Activated CD4-positive, alpha-beta T cell treated with anti-CD3 and anti-CD28 coated beads, Interleukin-2, amount 10 ng/mL, durations not matched to agents 24 days and 14 days (primary cell): ENCODE measurements around the gene CLPTM1L. TPM values are rescaled to one million over a fixed set of nuclear protein-coding genes. Genes with fewer than 3 reads are reported as not detected.
"Not testable (repeated sequence)": the region's sequence is repeated elsewhere in the genome, so short reads cannot be mapped to it uniquely, and the experiment has no call there.

ENCODE experiments used
- DNase-seq: peaks from one replicate; pipeline ENCODE4 v3.0.0; 2022
- H3K27ac Mint-ChIP-seq: one replicate; pipeline ENCODE4 v1.8.0; 2022; ENCODE audit warnings: mild to moderate bottlenecking, mixed read lengths
- H3K27me3 Mint-ChIP-seq: one replicate; pipeline ENCODE4 v1.8.0; 2022; ENCODE audit warnings: mixed read lengths
- H3K36me3 Mint-ChIP-seq: one replicate; pipeline ENCODE4 v1.8.0; 2022; ENCODE audit warnings: low read depth, mild to moderate bottlenecking, mixed read lengths
- H3K4me1 Mint-ChIP-seq: one replicate; pipeline ENCODE4 v1.8.0; 2021; ENCODE audit warnings: mixed read lengths
- H3K4me3 Mint-ChIP-seq: one replicate; pipeline ENCODE4 v1.8.0; 2022; ENCODE audit warnings: mild to moderate bottlenecking, moderate library complexity, mixed read lengths
- H3K9me3 Mint-ChIP-seq: one replicate; pipeline ENCODE4 v1.8.0; 2021; ENCODE audit warnings: mixed read lengths
- intact Hi-C: fragments of 100-400 bp; cut with micrococcal nuclease; formaldehyde crosslinking; loops from one replicate; pipeline ENCODE4 v1.15.1; 2023
- total RNA-seq: library from RNA; stranded (reverse); gene quantifications from 2 replicates; pipeline ENCODE4 v1.2.3, GENCODE V29; 2022

CLPTM1L gene
- total RNA-seq, 1 donor from 2014 or later = 114 TPM

DNA sequence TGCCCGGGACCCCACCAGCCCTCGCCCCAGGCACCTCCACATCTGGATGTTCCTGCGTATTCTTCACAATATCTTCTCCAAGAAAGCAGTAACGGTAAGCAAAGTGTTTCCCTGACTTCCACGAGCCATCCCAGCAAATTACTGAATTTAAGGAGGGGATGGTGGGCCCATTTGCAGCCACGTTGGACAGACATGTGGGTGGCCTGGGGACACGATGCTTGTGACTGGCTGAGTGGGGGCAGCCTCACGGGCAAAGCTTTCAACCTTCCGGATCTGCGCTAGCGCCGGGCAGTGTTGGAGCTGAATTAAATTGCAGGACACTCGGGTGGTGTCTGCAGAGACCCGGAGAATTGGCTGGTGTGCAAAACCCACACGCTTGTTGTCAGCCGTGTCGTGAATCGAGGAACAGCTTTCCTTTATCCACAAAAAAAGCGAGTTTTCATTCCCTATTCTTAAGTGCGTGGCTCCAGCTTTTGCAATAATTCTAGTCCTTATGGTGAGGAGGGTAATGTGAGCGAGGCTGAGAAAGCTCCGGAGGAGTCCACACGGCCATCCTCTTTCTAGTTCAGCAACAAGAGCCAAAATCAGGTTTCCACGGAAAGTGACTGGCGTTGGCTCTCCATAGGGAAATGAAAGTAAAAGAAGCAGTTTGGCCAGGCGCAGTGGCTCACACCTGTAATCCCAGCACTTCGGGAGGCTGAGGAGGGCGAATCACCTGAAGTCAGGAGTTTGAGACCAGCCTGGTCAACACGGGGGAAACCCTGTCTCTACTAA lies 17.5 kb upstream of the CLPTM1L start:
- Mint-ChIP-seq H3K4me3 (no peak overlapping the region), H3K4me1 (no peaks in the 10 kb centered on the region), H3K27ac (no peak overlapping the region), H3K36me3 (no peaks in the 10 kb centered on the region), H3K27me3 (peaks cover 11% of the 10 kb centered on the region), H3K9me3 (no peaks in the 10 kb centered on the region)
- DNase-seq = no peak
- intact Hi-C loops = no loop called here

DNA sequence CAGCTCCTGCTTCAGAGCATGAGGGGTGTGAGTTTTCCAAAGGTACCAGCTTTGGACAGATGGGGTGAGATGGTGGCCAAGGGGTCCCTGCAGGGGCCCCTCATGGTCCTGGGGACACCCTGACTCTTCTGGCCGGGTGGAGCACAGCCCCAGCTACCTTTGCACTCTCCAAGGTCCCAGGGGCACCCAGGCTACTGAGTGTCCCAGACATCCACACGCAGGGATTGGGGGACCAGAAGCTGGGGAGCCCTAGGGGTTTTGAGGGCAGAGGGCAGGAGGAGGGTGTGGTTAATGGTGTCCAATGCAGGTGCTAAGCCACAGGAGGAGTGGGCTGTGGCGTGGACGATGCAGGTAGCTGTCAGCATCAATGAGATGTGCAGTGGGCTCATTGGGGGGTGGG lies 16.0 kb upstream of the CLPTM1L start:
- H3K4me1 Mint-ChIP-seq = no peaks in the 10 kb centered on the region
- no peak overlapping the region for H3K4me3 Mint-ChIP-seq
- no peak overlapping the region for H3K27ac Mint-ChIP-seq
- DNase-seq = no peak
- H3K36me3 Mint-ChIP-seq = no peaks in the 10 kb centered on the region
- H3K9me3 Mint-ChIP-seq = no peaks in the 10 kb centered on the region
- intact Hi-C loops = no loop called here
- H3K27me3 Mint-ChIP-seq = peaks cover 8% of the 10 kb centered on the region

DNA sequence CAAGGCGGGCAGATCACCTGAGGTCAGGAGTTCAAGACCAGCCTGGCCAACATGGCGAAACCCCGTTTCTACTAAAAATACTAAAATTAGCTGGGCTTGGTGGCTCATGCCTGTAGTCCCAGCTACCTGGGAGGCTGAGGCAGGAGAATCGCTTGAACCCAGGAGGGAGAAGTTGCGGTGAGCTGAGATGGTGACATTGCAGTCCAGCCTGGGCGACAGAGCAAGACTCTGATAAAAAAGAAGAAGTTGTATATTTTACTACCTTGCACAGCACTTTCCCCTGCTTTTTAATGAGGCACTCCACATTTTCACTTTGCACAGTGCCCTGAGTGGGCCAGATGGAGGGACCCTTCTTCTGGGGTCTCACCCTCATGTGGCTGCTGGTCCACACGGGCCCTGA lies 15.5 kb upstream of the CLPTM1L start:
- H3K36me3 Mint-ChIP-seq, H3K9me3 Mint-ChIP-seq, H3K4me3 Mint-ChIP-seq, DNase-seq, intact Hi-C loops, H3K4me1 Mint-ChIP-seq, H3K27me3 Mint-ChIP-seq, H3K27ac Mint-ChIP-seq: not testable (repeated sequence)

DNA sequence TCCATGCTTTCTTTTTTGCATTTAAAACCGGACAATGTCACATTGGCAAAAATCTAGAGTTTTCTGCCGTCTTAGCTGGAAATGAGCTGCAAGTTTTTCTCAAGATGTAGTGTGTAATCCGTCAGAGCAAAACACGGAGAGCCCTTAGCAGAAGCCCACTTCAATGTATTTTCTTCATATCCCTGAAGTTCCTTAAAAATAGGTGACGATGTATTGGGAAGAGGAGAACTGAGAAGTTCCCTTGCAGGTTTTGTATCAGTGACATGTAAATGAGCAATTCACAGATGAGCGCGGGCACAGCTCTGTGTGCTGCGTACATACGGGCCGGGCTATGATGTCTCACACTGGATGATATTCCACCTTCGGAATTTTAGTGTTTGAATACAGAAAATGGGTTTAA lies 14.8 kb upstream of the CLPTM1L start:
- Mint-ChIP-seq H3K4me3 (no peak overlapping the region), H3K36me3 (no peaks in the 10 kb centered on the region), H3K27me3 (peaks cover 6% of the 10 kb centered on the region), H3K9me3 (no peaks in the 10 kb centered on the region), H3K27ac (no peak overlapping the region), H3K4me1 (no peaks in the 10 kb centered on the region)
- DNase-seq = no peak
- intact Hi-C loops = no loop called here

DNA sequence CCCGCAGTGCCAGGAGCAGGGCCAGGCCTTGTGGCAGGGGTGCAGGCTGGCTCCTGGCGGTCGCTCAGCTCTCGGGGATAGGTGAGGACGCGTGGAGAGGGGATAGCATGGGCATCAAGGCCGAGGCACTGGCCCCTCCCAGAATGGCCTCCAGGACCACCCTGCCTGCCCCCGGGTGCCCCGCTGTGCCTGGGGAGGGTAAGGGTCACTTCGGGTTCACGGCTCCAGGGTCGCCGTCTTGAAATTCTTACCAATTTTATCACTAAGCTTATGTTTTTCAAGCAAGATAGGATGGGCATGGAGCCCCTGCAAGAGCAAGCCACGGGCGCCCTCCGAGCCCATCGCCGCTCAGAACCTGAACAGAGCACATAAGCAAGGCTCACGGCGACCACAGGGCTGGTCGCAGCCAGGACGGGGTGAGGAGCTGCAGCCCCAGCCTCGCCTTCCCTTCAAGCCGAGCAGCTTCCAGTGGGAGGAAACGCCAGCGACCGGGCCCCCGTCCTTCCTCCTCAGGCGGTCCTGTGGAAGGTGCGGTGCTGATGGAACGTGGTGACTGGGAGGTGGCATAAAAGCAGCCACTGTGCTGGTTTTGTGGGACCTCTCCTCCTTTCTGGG lies 14.2 kb upstream of the CLPTM1L start:
- no peak overlapping the region for H3K4me3 Mint-ChIP-seq
- H3K4me1 Mint-ChIP-seq = no peaks in the 10 kb centered on the region
- no peak for DNase-seq
- H3K9me3 Mint-ChIP-seq = no peaks in the 10 kb centered on the region
- H3K27me3 Mint-ChIP-seq = peaks cover 4% of the 10 kb centered on the region
- intact Hi-C loops = no loop called here
- no peaks in the 10 kb centered on the region for H3K36me3 Mint-ChIP-seq
- no peak overlapping the region for H3K27ac Mint-ChIP-seq

DNA sequence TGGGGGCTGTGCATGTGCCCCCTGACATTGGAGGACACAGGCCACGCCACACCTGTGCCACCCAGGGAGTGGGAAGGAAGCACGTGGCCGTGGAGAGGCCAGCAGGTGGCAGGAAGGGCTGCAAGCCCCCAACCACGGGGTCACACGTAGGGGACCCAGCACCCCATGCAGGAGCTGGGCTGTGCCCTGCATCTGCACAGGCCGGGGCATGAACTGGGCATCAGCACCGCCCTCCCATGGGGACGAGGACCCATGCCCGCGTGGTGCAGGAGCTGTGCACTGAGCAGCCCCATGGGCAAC lies 13.8 kb upstream of the CLPTM1L start:
- intact Hi-C loops = no loop called here
- H3K27ac Mint-ChIP-seq = no peak overlapping the region
- DNase-seq = no peak
- peaks cover under 1% of the 10 kb centered on the region for H3K27me3 Mint-ChIP-seq
- no peaks in the 10 kb centered on the region for H3K9me3 Mint-ChIP-seq
- no peak overlapping the region for H3K4me3 Mint-ChIP-seq
- H3K36me3 Mint-ChIP-seq = no peaks in the 10 kb centered on the region
- no peaks in the 10 kb centered on the region for H3K4me1 Mint-ChIP-seq

DNA sequence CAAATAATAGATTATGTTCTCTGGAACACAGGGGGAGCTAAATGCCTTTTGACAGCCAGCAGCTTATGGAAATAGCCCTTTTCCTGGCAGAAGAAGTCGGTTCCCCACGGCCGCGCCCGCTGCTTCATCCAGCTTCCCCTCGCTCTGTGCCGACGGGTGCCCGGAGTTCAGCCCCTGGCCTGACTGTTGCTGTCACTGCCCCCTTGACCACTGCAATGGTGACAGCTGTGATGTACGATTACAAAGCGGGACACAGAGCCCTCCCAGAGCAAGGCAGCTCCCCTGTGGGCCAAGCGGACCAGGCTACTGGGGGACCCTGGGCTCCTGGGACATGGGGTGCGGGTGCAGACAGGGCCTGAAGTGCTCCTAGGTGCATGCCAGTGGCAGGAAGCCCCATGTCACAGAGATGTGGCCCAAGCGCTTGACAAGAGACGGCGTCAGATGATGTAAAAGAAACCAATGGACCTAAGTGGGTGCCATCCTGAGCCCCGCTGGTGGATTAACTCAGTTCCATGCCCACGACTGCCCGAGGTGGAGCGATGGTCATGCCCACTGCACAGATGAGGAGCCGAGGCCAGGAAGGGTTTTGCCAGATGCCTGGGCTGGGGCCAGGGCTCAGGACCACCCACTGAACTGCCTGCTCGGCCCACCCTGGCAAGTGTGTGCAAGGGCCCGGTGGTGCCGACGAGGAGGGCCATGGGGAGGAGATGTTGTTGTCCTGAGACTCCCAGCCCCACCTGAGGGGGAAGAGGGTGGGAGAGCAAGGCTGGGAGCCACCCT lies 13.2 kb upstream of the CLPTM1L start:
- H3K27me3 Mint-ChIP-seq = peaks cover 3% of the 10 kb centered on the region
- intact Hi-C loops = no loop called here
- H3K36me3 Mint-ChIP-seq = no peaks in the 10 kb centered on the region
- no peak overlapping the region for H3K4me3 Mint-ChIP-seq
- DNase-seq = no peak
- no peaks in the 10 kb centered on the region for H3K9me3 Mint-ChIP-seq
- H3K4me1 Mint-ChIP-seq = no peaks in the 10 kb centered on the region
- no peak overlapping the region for H3K27ac Mint-ChIP-seq

DNA sequence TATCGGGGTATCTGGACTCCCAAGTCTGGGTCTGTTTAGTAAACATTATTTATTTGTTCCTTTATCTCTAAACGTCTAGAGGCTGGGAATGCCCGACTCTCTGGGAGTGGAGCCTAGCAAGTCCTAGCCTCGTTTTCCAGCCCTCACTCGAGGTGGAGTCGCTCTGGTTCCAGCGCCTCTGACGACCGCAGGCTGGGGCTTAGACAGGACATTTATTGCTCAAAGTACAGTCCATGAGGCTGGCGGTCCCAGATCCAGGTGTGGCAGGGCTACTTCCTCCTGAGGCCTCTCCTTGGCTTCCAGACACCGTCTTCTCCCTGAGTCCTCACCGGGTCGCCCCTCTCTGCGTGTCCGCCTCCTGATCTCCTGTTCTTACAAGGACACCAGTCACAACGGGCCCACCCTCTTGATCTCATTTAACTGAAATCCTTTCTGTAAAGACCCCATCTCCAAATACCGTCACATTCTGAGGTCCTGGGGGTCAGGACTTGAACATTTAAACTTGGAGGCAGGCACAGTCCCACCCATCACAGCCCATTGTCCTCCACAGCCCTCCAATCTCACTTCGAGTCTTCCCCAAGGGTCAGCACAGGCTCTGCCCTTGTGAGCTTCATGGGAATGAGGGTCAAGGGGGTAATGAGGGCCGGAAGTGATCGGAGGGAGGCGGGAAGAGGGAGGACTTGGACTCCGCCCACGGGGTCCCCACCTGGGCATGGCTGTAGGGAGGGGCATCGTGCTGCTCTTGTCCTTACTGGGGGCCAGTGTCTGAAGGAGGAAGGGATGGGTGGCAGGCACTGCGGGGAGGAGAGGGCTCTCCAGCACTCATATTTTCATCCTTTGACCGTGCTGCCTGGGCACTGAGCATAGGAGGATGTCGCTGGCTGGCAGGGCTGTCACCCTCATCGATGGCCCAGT lies 12.2 kb upstream of the CLPTM1L start:
- DNase-seq = no peak
- Mint-ChIP-seq H3K27ac (no peak overlapping the region), H3K4me3 (no peak overlapping the region), H3K27me3 (peaks cover 6% of the 10 kb centered on the region), H3K9me3 (no peaks in the 10 kb centered on the region), H3K36me3 (no peaks in the 10 kb centered on the region), H3K4me1 (no peaks in the 10 kb centered on the region)
- intact Hi-C loops = no loop called here

DNA sequence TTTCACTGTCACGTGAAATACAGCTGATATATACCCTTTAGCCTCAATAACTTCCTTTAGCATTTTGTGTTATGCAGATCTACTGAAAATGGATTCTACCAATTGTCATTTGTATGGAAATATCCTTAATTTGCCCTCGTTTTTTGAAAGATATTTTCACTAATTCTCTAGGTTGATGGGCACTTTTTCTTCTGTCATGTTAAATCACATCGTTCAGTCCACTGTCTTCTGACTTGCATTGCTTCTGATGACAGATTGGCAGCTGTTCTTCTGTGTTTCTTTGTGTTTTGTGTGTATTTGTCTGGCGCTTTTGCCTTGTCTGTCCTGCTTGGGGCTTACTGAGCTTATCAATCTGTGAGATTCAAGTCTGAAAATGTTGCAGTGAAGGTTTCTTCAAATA lies 9.7 kb upstream of the CLPTM1L start:
- no peak overlapping the region for H3K27ac Mint-ChIP-seq
- intact Hi-C loops = no loop called here
- H3K4me3 Mint-ChIP-seq = no peak overlapping the region
- no peaks in the 10 kb centered on the region for H3K9me3 Mint-ChIP-seq
- peaks cover 8% of the 10 kb centered on the region for H3K27me3 Mint-ChIP-seq
- no peaks in the 10 kb centered on the region for H3K4me1 Mint-ChIP-seq
- DNase-seq = no peak
- no peaks in the 10 kb centered on the region for H3K36me3 Mint-ChIP-seq

DNA sequence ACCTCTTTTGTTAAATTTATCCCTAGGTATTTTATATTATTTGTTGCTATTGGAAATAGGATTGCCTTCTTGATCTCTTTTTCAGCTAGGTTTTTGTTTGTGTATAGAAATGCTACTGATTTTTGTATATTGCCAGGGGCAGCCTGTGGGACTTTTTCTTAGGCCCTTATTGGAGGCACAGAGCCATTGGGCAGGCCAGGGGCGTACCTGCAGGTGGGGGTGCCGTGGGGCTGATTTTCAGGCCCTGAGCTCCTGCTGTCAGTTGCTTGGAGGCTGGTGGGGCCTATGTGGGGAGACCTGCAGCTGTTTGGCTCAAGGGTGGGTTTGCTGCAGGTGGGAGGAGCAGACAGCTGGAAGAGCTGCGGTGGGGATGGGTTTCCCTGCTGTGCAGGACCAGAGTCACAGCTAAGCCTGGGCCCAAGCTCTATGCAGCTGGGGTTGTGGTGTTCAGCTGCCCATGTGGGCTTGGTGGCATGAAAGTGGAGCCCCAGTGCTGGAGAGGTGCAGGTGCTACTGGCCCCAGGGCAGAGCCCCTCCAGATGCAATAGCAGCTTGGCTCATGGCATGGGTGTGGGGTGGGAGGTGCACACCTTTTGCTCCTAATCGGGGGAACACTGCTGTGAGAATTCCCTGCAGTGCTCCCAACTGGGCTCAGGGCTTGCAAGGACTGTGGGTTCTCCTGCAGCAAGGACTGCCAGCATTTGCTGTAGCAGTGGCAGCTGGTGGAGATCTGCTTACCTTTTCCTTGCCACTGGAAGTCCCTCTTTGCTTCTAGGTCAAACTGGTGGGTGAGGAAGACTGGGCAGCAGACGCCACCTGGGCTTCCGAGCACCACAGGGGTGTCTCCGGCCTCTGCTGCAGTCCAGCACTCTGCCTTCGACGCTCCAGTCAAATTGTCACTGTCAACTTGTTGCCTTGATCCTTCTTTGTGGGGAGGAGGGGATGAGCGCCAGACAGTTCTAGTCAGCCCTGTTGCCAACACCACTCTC lies 7.6 kb upstream of the CLPTM1L start:
- no peak overlapping the region for H3K27ac Mint-ChIP-seq
- H3K4me1 Mint-ChIP-seq = no peaks in the 10 kb centered on the region
- H3K27me3 Mint-ChIP-seq = peaks cover 8% of the 10 kb centered on the region
- intact Hi-C loops = no loop called here
- no peak overlapping the region for H3K4me3 Mint-ChIP-seq
- no peaks in the 10 kb centered on the region for H3K9me3 Mint-ChIP-seq
- DNase-seq = no peak
- no peaks in the 10 kb centered on the region for H3K36me3 Mint-ChIP-seq

DNA sequence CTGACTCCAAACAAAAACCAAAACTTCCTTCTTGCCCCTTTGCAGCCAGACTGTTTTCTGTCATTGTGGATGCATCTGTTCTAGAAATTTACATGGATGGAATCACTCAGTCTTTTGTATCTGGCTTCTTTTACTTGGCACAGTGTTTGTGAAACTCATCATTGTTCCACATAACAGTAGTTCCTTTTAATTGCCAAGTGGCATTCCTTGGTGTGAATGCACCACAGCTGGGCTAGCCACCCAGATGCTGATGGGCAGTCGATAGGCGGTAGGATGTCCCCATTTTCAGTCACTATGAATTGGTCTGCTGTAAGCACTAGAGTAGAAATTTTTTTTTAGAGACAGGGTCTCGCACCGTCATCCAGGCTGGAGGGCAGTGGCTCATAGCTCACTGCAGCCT lies 6.3 kb upstream of the CLPTM1L start:
- Mint-ChIP-seq H3K36me3 (no peaks in the 10 kb centered on the region), H3K9me3 (no peaks in the 10 kb centered on the region)
- intact Hi-C loops = no loop called here

DNA sequence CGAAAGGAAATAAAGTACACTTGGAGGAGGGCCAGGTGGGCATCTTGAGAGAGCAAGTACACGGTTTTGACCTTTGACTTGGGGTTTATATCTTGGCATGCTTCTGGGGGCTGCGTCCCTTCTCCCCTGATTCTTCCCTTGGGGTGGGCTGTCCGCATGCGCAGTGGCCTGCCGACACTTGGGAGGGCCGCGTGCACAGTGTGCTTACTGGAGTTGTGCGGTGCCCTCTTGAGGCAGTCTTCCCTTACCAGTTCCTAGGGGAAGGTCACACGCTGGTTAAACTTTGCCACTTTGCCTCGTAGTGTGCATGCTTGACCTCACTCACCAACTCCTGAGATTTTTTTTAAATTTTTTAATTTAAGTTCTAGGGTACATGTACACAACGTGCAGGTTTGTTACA lies 4.3 kb upstream of the CLPTM1L start:
- no peaks in the 10 kb centered on the region for H3K9me3 Mint-ChIP-seq
- intact Hi-C loops = loop anchor here (5.0 to 10.0 kb wide), 2 partner anchors 176 to 283 kb away; partner anchors contain the start of gene LPCAT1
- H3K36me3 Mint-ChIP-seq = peaks cover under 1% of the 10 kb centered on the region
- peaks cover 10% of the 10 kb centered on the region for H3K4me1 Mint-ChIP-seq
- H3K27ac Mint-ChIP-seq = no peak overlapping the region
- no peak overlapping the region for H3K4me3 Mint-ChIP-seq
- no peak for DNase-seq
- peaks cover 8% of the 10 kb centered on the region for H3K27me3 Mint-ChIP-seq

More for the DNA sequence above, 6.3 kb upstream of the CLPTM1L start:
- peaks cover 5% of the 10 kb centered on the region for H3K4me1 Mint-ChIP-seq
- DNase-seq = no peak
- peaks cover 8% of the 10 kb centered on the region for H3K27me3 Mint-ChIP-seq
- no peak overlapping the region for H3K27ac Mint-ChIP-seq
- H3K4me3 Mint-ChIP-seq = no peak overlapping the region

DNA sequence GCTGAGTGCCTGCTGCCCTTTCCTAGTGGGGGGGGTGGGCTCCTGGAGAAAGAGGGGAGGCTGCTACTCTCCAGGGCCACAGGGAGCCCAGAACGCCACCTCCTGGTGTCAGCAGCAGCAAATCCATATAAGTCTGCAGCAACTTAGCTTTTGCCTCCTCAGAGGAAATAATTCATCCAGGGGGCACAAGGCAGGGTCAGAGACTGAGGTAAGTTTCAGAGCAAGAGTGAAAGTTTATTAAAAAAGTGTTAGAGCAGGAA lies 4.0 kb upstream of the CLPTM1L start:
- intact Hi-C loops = loop anchor here (5.0 to 10.0 kb wide), 2 partner anchors 176 to 283 kb away; partner anchors contain the start of gene LPCAT1
- H3K27me3 Mint-ChIP-seq = peaks cover 8% of the 10 kb centered on the region
- H3K4me3 Mint-ChIP-seq = no peak overlapping the region
- no peak for DNase-seq
- H3K9me3 Mint-ChIP-seq = no peaks in the 10 kb centered on the region
- H3K4me1 Mint-ChIP-seq = peaks cover 13% of the 10 kb centered on the region
- peaks cover 4% of the 10 kb centered on the region for H3K36me3 Mint-ChIP-seq
- H3K27ac Mint-ChIP-seq = no peak overlapping the region
